Liver (tissue), 9 donors: ENCODE results near the gene ITIH1. TPM values are rescaled to one million over a fixed set of nuclear protein-coding genes. Genes with fewer than 3 reads are reported as not detected.
A peak's percentile ranks its signal among the peaks of the same experiment; 100 is the strongest.

Experiments used
- DNase-seq: peaks from one replicate; pipeline ENCODE4 v3.0.0-alpha.2; 2017; ENCODE audit warnings: low spot score
- H3K27ac ChIP-seq, 2 donors: one replicate each; pipeline ENCODE4 v1.7.0; 2013; ENCODE audit warnings: inconsistent platforms in 2 of 2, low read length in 2 of 2, control low read depth in 1 of 2, low read depth in 1 of 2, mild to moderate bottlenecking in 1 of 2
- H3K27me3 ChIP-seq, 4 donors: one replicate each; pipeline versions ENCODE4 v1.6.1 to v1.7.0; 2013; ENCODE audit warnings: low read length in 3 of 4, inconsistent platforms in 1 of 4, mild to moderate bottlenecking in 1 of 4, moderate library complexity in 1 of 4; ENCODE audit not compliant: control insufficient read depth in 4 of 4, insufficient read depth in 4 of 4
- H3K36me3 ChIP-seq, 4 donors: one replicate each; pipeline versions ENCODE4 v1.6.1 to v1.7.0; 2013; ENCODE audit warnings: low read length in 3 of 4, mild to moderate bottlenecking in 3 of 4, low read depth in 1 of 4, moderate library complexity in 1 of 4; ENCODE audit not compliant: control insufficient read depth in 4 of 4, insufficient read depth in 3 of 4
- H3K4me1 ChIP-seq, 4 donors: one replicate each; pipeline versions ENCODE4 v1.6.1 to v1.7.0; 2013; ENCODE audit warnings: low read length in 3 of 4, mild to moderate bottlenecking in 3 of 4, moderate library complexity in 1 of 4; ENCODE audit not compliant: control insufficient read depth in 4 of 4, insufficient read depth in 4 of 4
- H3K4me3 ChIP-seq, 3 donors: one replicate each; pipeline versions ENCODE4 v1.6.1 to v1.7.0; 2013; ENCODE audit warnings: low read length in 3 of 3, control low read depth in 1 of 3, low read depth in 1 of 3, mild to moderate bottlenecking in 1 of 3
- H3K9ac ChIP-seq, 2 donors: one replicate each; pipeline ENCODE4 v1.7.0; 2013; ENCODE audit warnings: low read length in 2 of 2, mild to moderate bottlenecking in 2 of 2, moderate library complexity in 2 of 2, control low read depth in 1 of 2, low read depth in 1 of 2
- H3K9me3 ChIP-seq, 4 donors: one replicate each; pipeline versions ENCODE4 v1.6.1 to v1.7.0; 2013; ENCODE audit warnings: low read length in 3 of 4; ENCODE audit not compliant: control insufficient read depth in 4 of 4
- ATF3 ChIP-seq: IDR thresholded peaks from 2 replicates; pipeline ENCODE4 v1.6.1; 2016; ENCODE audit warnings: antibody characterized with exemption
- CTCF ChIP-seq: fragments of 150-350 bp; IDR thresholded peaks from 2 replicates; pipeline ENCODE4 v1.5.1; 2017; ENCODE audit warnings: improper control_type of control experiment, low read depth, low read length; ENCODE audit not compliant: missing input control
- EGR1 ChIP-seq, 2 donors: IDR thresholded peaks; 2 replicates each; pipeline ENCODE4 v1.6.1; 2016 to 2018; ENCODE audit warnings: antibody characterized with exemption in 2 of 2, low read depth in 2 of 2
- FOXA1 ChIP-seq: IDR thresholded peaks from 2 replicates; pipeline ENCODE4 v1.6.1; 2016; ENCODE audit warnings: antibody characterized with exemption
- GABPA ChIP-seq, 2 donors: IDR thresholded peaks in 1 of 2; conservative IDR thresholded peaks in 1 of 2; 2 replicates each; pipeline ENCODE4 v1.6.1; 2016; ENCODE audit warnings: antibody characterized with exemption in 2 of 2, mild to moderate bottlenecking in 1 of 2, moderate library complexity in 1 of 2
- HNF4G ChIP-seq: IDR thresholded peaks from 2 replicates; pipeline ENCODE4 v1.6.1; 2016; ENCODE audit warnings: antibody characterized with exemption
- JUND ChIP-seq, 2 donors: IDR thresholded peaks; 2 replicates each; pipeline ENCODE4 v1.6.1; 2016; ENCODE audit warnings: antibody characterized with exemption in 2 of 2
- MAX ChIP-seq: IDR thresholded peaks from 2 replicates; pipeline ENCODE4 v1.6.1; 2016; ENCODE audit warnings: antibody characterized with exemption
- RAD21 ChIP-seq, 2 donors: IDR thresholded peaks; 2 replicates each; pipeline ENCODE4 v1.6.1; 2016; ENCODE audit warnings: antibody characterized with exemption in 2 of 2, mild to moderate bottlenecking in 2 of 2
- REST ChIP-seq: IDR thresholded peaks from 2 replicates; pipeline ENCODE4 v1.6.1; 2016; ENCODE audit warnings: antibody characterized with exemption, mild to moderate bottlenecking
- TAF1 ChIP-seq: conservative IDR thresholded peaks from 2 replicates; pipeline ENCODE4 v1.6.1; 2016; ENCODE audit warnings: antibody characterized with exemption, mild to moderate bottlenecking
- YY1 ChIP-seq: IDR thresholded peaks from 2 replicates; pipeline ENCODE4 v1.6.1; 2016; ENCODE audit warnings: antibody characterized with exemption, mild to moderate bottlenecking
- ZBTB33 ChIP-seq: IDR thresholded peaks from 2 replicates; pipeline ENCODE4 v1.6.1; 2016; ENCODE audit warnings: antibody characterized with exemption
- WGBS: extraction: QIAGEN DNeasy Blood & Tissue Kit; methylation state at CpG from one replicate; pipeline ENCODE4 v1.1.7; 2013; 5-methylcytosine and 5-hydroxymethylcytosine counted together
- polyA plus RNA-seq, 2 donors: library from polyadenylated mRNA; stranded (reverse) in 1 of 2; unstranded in 1 of 2; fragments of 200-250 nt in 1 of 2; fragments of >200 nt in 1 of 2; fragmentation: Nextera tagmentation in 1 of 2; extraction: Ambion mirVana in 1 of 2; gene quantifications; one replicate each; pipeline versions ENCODE4 v1.2.1 to v1.2.3, GENCODE V29; 2013 to 2015
- total RNA-seq, 2 donors: library from RNA; depleted of rRNA; stranded (reverse); fragments of >200 nt; gene quantifications; one replicate each; pipeline ENCODE4 v1.2.3, GENCODE V29; 2014
- donor health status: healthy.
- donor health status: healthy.
- donor health status: healthy.
- donor health status: healthy.
- donor health status: healthy.

The ITIH1 gene
- total and polyA plus RNA-seq, 4 donors = 1,022 to 1,400 (median 1,242) TPM

GRCh38 chr3:52769786-52770455 is 7.5 kb upstream of the ITIH1 start:
- TF ChIP-seq GABPA (IDR thresholded peaks at IDR 0.05 in 1 of 2, conservative IDR thresholded peaks at IDR 0.05 in 1 of 2) (no peak), FOXA1 (no peak), ZBTB33 (no peak), HNF4G (no peak), MAX (no peak), JUND (IDR thresholded peaks at IDR 0.05) (no peak), RAD21 (IDR thresholded peaks at IDR 0.05) (no peak), ATF3 (no peak), CTCF (no peak), EGR1 (IDR thresholded peaks at IDR 0.05; ENCODE audit: low read depth in 2 of 2) (no peak), REST (no peak), TAF1 (no peak), YY1 (no peak)
- no peaks in the 10 kb centered on the region for H3K9me3 ChIP-seq
- H3K4me3 ChIP-seq = peak overlapping the region; percentile 53 to 92 (median 70)
- DNase-seq = no peak
- H3K27ac ChIP-seq = no peak overlapping the region
- peak overlapping the region in 1 of 2 donors; percentile 40 for H3K9ac ChIP-seq
- peaks cover 4 to 28% (median 13%) of the 10 kb centered on the region in 4 donors for H3K36me3 ChIP-seq
- WGBS = 29% methylated on average over 13 of the region's 13 CpGs
- no peaks in the 10 kb centered on the region for H3K27me3 ChIP-seq
- H3K4me1 ChIP-seq = peaks cover 5 to 47% (median 42%) of the 10 kb centered on the region in 4 donors
